ENCODE data around the gene SLC45A2.
"Not testable (repeated sequence)": the region's sequence is repeated elsewhere in the genome, so short reads cannot be mapped to it uniquely, and the experiment has no call there.

The SLC45A2 gene

GRCh38 chr5:33984671-33985124 is at the start of gene SLC45A2:
Gene SLC45A2, minus strand, starts transcription at chr5:33984693. Its CDS starts 110 bp downstream, at chr5:33984583.
- Histone ChIP-seq H3K4me3 (ENCODE audit: low read length in 2 of 2) (no peak within 1 kb of the TSS), H3K27ac (ENCODE audit: low read length) (no peak within 1 kb of the TSS), H3K9ac (ENCODE audit: low read length in 2 of 2) (no peak within 1 kb of the TSS), H3K36me3 (ENCODE audit: control insufficient read depth in 2 of 2, insufficient read depth in 2 of 2, low read length in 2 of 2) (peaks cover 20 to 22% of the 10 kb centered on the region in 2 donors), H3K9me3 (ENCODE audit: control insufficient read depth in 2 of 2, low read length in 2 of 2) (no peaks in the 10 kb centered on the region), H3K4me1 (ENCODE audit: control insufficient read depth, insufficient read depth, low read length) (no peaks in the 10 kb centered on the region), H3K27me3 (ENCODE audit: control insufficient read depth in 1 of 2, insufficient read depth in 2 of 2, low read length in 2 of 2) (no peaks in the 10 kb centered on the region)

GRCh38 chr5:34031966-34032365 is 47.5 kb upstream of the SLC45A2 start:
- no peak overlapping the region for H3K4me3 ChIP-seq (ENCODE audit: low read length in 2 of 2)
- no peak overlapping the region for H3K9ac ChIP-seq (ENCODE audit: low read length in 2 of 2)
- no peaks in the 10 kb centered on the region for H3K9me3 ChIP-seq (ENCODE audit: control insufficient read depth in 2 of 2, low read length in 2 of 2)
- peaks cover 5 to 8% of the 10 kb centered on the region in 2 donors for H3K36me3 ChIP-seq (ENCODE audit: control insufficient read depth in 2 of 2, insufficient read depth in 2 of 2, low read length in 2 of 2)
- no peaks in the 10 kb centered on the region for H3K27me3 ChIP-seq (ENCODE audit: control insufficient read depth in 1 of 2, insufficient read depth in 2 of 2, low read length in 2 of 2)
- no peak overlapping the region for H3K27ac ChIP-seq (ENCODE audit: low read length)
- no peaks in the 10 kb centered on the region for H3K4me1 ChIP-seq (ENCODE audit: control insufficient read depth, insufficient read depth, low read length)

GRCh38 chr5:34031117-34031516 is 46.6 kb upstream of the SLC45A2 start:
- H3K27me3 ChIP-seq (ENCODE audit: control insufficient read depth in 1 of 2, insufficient read depth in 2 of 2, low read length in 2 of 2): no peaks in the 10 kb centered on the region
- H3K4me1 ChIP-seq (ENCODE audit: control insufficient read depth, insufficient read depth, low read length): no peaks in the 10 kb centered on the region
- H3K4me3 ChIP-seq (ENCODE audit: low read length in 2 of 2): no peak overlapping the region
- H3K9ac ChIP-seq (ENCODE audit: low read length in 2 of 2): no peak overlapping the region
- H3K27ac ChIP-seq (ENCODE audit: low read length): no peak overlapping the region
- H3K36me3 ChIP-seq (ENCODE audit: control insufficient read depth in 2 of 2, insufficient read depth in 2 of 2, low read length in 2 of 2): peaks cover 5 to 8% of the 10 kb centered on the region in 2 donors
- H3K9me3 ChIP-seq (ENCODE audit: control insufficient read depth in 2 of 2, low read length in 2 of 2): no peaks in the 10 kb centered on the region

- H3K4me3 ChIP-seq (ENCODE audit: low read length in 2 of 2); H3K36me3 ChIP-seq (ENCODE audit: control insufficient read depth in 2 of 2, insufficient read depth in 2 of 2, low read length in 2 of 2); H3K4me1 ChIP-seq (ENCODE audit: control insufficient read depth, insufficient read depth, low read length); H3K27me3 ChIP-seq (ENCODE audit: control insufficient read depth in 1 of 2, insufficient read depth in 2 of 2, low read length in 2 of 2); H3K9ac ChIP-seq (ENCODE audit: low read length in 2 of 2); H3K27ac ChIP-seq (ENCODE audit: low read length); H3K9me3 ChIP-seq (ENCODE audit: control insufficient read depth in 2 of 2, low read length in 2 of 2): not testable (repeated sequence)
Measured at GRCh38 chr5:34030585-34030984, 46.1 kb upstream of the SLC45A2 start.

DNA sequence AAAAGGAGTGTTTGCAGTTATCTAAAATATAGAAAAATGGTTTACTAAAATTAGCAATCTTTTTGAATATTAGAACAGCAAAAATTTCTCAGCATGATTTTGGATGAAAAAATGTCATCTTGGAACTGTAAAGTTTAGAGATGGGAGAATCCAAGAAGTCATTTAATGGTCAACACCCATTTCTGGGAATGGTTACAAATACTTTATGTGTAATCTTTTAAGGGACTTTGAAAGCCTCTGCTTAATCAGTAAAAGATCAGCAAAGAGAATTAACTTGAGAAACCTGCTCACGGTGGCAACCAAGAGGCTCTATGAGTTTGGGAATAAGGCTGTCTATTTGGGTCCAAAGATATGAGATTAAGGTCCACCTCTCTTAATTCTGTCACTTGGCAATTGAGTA is 45.6 kb upstream of the SLC45A2 start:
- Histone ChIP-seq H3K4me3 (ENCODE audit: low read length in 2 of 2) (no peak overlapping the region), H3K9me3 (ENCODE audit: control insufficient read depth in 2 of 2, low read length in 2 of 2) (no peaks in the 10 kb centered on the region), H3K9ac (ENCODE audit: low read length in 2 of 2) (no peak overlapping the region), H3K27ac (ENCODE audit: low read length) (no peak overlapping the region), H3K27me3 (ENCODE audit: control insufficient read depth in 1 of 2, insufficient read depth in 2 of 2, low read length in 2 of 2) (no peaks in the 10 kb centered on the region), H3K4me1 (ENCODE audit: control insufficient read depth, insufficient read depth, low read length) (no peaks in the 10 kb centered on the region), H3K36me3 (ENCODE audit: control insufficient read depth in 2 of 2, insufficient read depth in 2 of 2, low read length in 2 of 2) (peaks cover 1 to 8% of the 10 kb centered on the region in 2 donors)

DNA sequence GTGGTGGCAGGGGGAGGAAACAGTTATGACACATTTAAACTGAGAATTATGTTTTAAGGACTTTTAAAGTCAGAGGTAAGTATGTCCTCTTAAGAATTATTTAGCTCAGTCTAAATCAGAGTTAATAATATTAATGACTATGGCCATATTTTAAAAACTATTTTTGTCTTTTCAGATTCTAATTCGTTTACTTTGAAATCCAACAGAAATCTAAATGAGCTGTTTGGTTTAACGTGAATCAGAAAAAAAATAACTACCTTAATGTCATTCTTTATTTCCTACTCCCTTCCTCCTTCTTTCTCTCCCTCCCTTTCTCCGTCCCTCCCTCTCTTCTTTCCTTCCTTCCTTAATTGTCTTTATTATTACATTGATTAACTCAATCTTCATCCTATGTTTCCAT is 43.9 kb upstream of the SLC45A2 start:
- Histone ChIP-seq H3K36me3 (ENCODE audit: control insufficient read depth in 2 of 2, insufficient read depth in 2 of 2, low read length in 2 of 2) (peaks cover 3 to 14% of the 10 kb centered on the region in 2 donors), H3K4me3 (ENCODE audit: low read length in 2 of 2) (no peak overlapping the region), H3K9ac (ENCODE audit: low read length in 2 of 2) (no peak overlapping the region)

DNA sequence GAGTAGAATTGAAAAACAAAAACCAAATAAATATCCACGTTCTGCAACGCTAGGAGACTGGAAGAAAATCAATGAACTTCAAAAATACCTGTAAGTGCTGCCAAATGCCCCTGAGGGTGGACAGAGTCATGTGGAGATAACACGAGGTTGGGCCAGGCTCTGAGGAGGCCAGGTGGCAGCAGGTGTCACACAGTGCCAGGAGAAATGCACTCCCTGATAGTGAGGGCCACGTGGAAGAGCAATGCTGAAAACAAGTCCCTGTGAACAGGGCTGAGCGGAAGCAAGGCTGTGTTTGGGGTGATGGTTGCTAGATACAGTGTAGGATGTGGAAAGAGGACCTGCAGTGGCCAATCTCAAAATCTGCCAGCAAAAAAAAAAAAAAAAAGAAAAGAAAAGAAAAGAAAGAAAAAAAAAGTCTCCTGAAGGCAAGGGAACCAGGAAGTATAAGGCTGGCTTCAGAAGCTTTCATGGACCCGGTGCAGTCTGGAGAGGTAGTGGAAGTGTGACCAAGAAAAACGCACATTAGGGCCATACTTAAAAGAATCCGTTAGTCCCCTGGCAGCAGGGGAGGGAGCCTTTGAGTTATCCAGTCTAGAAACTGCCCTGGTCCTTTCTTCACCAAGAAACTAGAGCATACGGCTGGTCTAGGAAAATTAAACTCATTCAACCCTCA is 41.7 kb upstream of the SLC45A2 start:
- no peaks in the 10 kb centered on the region for H3K27me3 ChIP-seq (ENCODE audit: control insufficient read depth in 1 of 2, insufficient read depth in 2 of 2, low read length in 2 of 2)
- no peaks in the 10 kb centered on the region for H3K9me3 ChIP-seq (ENCODE audit: control insufficient read depth in 2 of 2, low read length in 2 of 2)
- peaks cover 3 to 9% of the 10 kb centered on the region in 2 donors for H3K36me3 ChIP-seq (ENCODE audit: control insufficient read depth in 2 of 2, insufficient read depth in 2 of 2, low read length in 2 of 2)
- H3K4me1 ChIP-seq (ENCODE audit: control insufficient read depth, insufficient read depth, low read length): no peaks in the 10 kb centered on the region
- no peak overlapping the region for H3K27ac ChIP-seq (ENCODE audit: low read length)
- no peak overlapping the region for H3K9ac ChIP-seq (ENCODE audit: low read length in 2 of 2)
- H3K4me3 ChIP-seq (ENCODE audit: low read length in 2 of 2): no peak overlapping the region

More for the DNA sequence above, 43.9 kb upstream of the SLC45A2 start:
- Histone ChIP-seq H3K27me3 (ENCODE audit: control insufficient read depth in 1 of 2, insufficient read depth in 2 of 2, low read length in 2 of 2) (no peaks in the 10 kb centered on the region), H3K9me3 (ENCODE audit: control insufficient read depth in 2 of 2, low read length in 2 of 2) (no peaks in the 10 kb centered on the region), H3K4me1 (ENCODE audit: control insufficient read depth, insufficient read depth, low read length) (no peaks in the 10 kb centered on the region), H3K27ac (ENCODE audit: low read length) (no peak overlapping the region)

GRCh38 chr5:34022121-34022705 is 37.7 kb upstream of the SLC45A2 start:
- H3K4me3 ChIP-seq (ENCODE audit: low read length in 2 of 2): no peak overlapping the region
- H3K9me3 ChIP-seq (ENCODE audit: control insufficient read depth in 2 of 2, low read length in 2 of 2): no peaks in the 10 kb centered on the region
- H3K9ac ChIP-seq (ENCODE audit: low read length in 2 of 2): no peak overlapping the region
- H3K4me1 ChIP-seq (ENCODE audit: control insufficient read depth, insufficient read depth, low read length): no peaks in the 10 kb centered on the region
- no peak overlapping the region for H3K27ac ChIP-seq (ENCODE audit: low read length)
- no peaks in the 10 kb centered on the region for H3K27me3 ChIP-seq (ENCODE audit: control insufficient read depth in 1 of 2, insufficient read depth in 2 of 2, low read length in 2 of 2)
- H3K36me3 ChIP-seq (ENCODE audit: control insufficient read depth in 2 of 2, insufficient read depth in 2 of 2, low read length in 2 of 2): peaks cover 3 to 9% of the 10 kb centered on the region in 2 donors

DNA sequence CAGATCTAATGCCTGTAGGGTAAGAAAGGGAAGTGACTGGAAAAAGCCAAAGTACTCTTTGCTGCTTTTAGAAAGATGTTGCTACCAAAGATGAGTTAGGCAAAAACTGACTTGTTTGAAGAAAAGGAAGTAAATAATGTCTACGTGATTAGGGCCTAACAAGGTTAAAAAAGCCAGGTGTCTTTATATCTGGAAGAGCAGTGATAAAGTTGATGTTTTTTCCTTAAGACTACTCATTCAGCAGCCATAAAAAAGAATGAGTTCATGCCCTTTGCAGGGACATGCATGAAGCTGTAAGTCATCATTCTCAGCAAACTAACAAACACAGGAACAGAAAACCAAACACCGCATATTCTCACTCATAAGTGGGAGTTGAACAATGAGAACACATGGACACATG is 36.8 kb upstream of the SLC45A2 start:
- peaks cover 3 to 9% of the 10 kb centered on the region in 2 donors for H3K36me3 ChIP-seq (ENCODE audit: control insufficient read depth in 2 of 2, insufficient read depth in 2 of 2, low read length in 2 of 2)
- H3K27me3 ChIP-seq (ENCODE audit: control insufficient read depth in 1 of 2, insufficient read depth in 2 of 2, low read length in 2 of 2): no peaks in the 10 kb centered on the region
- no peak overlapping the region for H3K27ac ChIP-seq (ENCODE audit: low read length)

DNA sequence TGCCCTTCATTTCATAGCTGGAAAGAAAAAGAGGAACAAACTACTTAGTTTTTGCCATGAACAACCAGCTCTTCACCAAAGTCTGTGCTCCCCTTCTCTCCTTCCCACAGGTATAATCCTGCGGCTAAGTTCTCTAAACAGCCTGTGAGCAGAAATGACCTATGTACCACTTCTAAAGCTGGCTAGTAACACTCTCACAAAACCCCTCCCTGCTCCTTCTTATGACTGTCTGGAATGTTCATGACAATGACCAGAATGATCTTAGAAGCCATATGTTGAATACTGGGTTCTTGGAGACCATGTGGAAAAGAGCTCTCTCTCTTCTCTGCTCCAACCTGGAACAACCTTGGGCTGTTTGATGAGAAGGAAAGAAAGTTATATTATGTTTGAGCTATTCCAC is 36.2 kb upstream of the SLC45A2 start:
- Histone ChIP-seq H3K9me3 (ENCODE audit: control insufficient read depth in 2 of 2, low read length in 2 of 2) (no peaks in the 10 kb centered on the region), H3K9ac (ENCODE audit: low read length in 2 of 2) (no peak overlapping the region), H3K36me3 (ENCODE audit: control insufficient read depth in 2 of 2, insufficient read depth in 2 of 2, low read length in 2 of 2) (peaks cover 3 to 9% of the 10 kb centered on the region in 2 donors), H3K4me1 (ENCODE audit: control insufficient read depth, insufficient read depth, low read length) (no peaks in the 10 kb centered on the region), H3K27ac (ENCODE audit: low read length) (no peak overlapping the region), H3K4me3 (ENCODE audit: low read length in 2 of 2) (no peak overlapping the region), H3K27me3 (ENCODE audit: control insufficient read depth in 1 of 2, insufficient read depth in 2 of 2, low read length in 2 of 2) (no peaks in the 10 kb centered on the region)

More for the DNA sequence above, 36.8 kb upstream of the SLC45A2 start:
- no peaks in the 10 kb centered on the region for H3K9me3 ChIP-seq (ENCODE audit: control insufficient read depth in 2 of 2, low read length in 2 of 2)
- no peaks in the 10 kb centered on the region for H3K4me1 ChIP-seq (ENCODE audit: control insufficient read depth, insufficient read depth, low read length)
- no peak overlapping the region for H3K9ac ChIP-seq (ENCODE audit: low read length in 2 of 2)
- H3K4me3 ChIP-seq (ENCODE audit: low read length in 2 of 2): no peak overlapping the region

- no peak overlapping the region for H3K4me3 ChIP-seq (ENCODE audit: low read length in 2 of 2)
Measured at GRCh38 chr5:34017254-34017653, 32.8 kb upstream of the SLC45A2 start.

More at GRCh38 chr5:34017254-34017653, 32.8 kb upstream of the SLC45A2 start:
- Histone ChIP-seq H3K9me3 (ENCODE audit: control insufficient read depth in 2 of 2, low read length in 2 of 2) (no peaks in the 10 kb centered on the region), H3K36me3 (ENCODE audit: control insufficient read depth in 2 of 2, insufficient read depth in 2 of 2, low read length in 2 of 2) (no peaks in the 10 kb centered on the region), H3K9ac (ENCODE audit: low read length in 2 of 2) (no peak overlapping the region), H3K4me1 (ENCODE audit: control insufficient read depth, insufficient read depth, low read length) (no peaks in the 10 kb centered on the region), H3K27ac (ENCODE audit: low read length) (no peak overlapping the region), H3K27me3 (ENCODE audit: control insufficient read depth in 1 of 2, insufficient read depth in 2 of 2, low read length in 2 of 2) (no peaks in the 10 kb centered on the region)
